CD4-positive, alpha-beta T cell treated with Interleukin-1 beta for 1 hour (primary cell): ENCODE data around the gene BRSK2.
"Not testable (repeated sequence)": the region's sequence is repeated elsewhere in the genome, so short reads cannot be mapped to it uniquely, and the experiment has no call there.

Experiments
- DNase-seq, 2 donors: peaks; one replicate each; pipeline ENCODE4 v3.0.0-alpha.2; 2020 to 2022

BRSK2 gene

GRCh38 chr11:1389932-1390568 is at the start of gene BRSK2:
TSS of gene BRSK2 (plus strand) at chr11:1389934. CDS start at chr11:1390285, 351 bp downstream.
- no peak for DNase-seq

GRCh38 chr11:1340111-1340510 is 49.6 kb upstream of the BRSK2 start:
- DNase-seq = no peak

- DNase-seq = not testable (repeated sequence)
These were observed 48.5 kb upstream of the BRSK2 start for GRCh38 chr11:1341226-1341625.

GRCh38 chr11:1341928-1342524 is 47.7 kb upstream of the BRSK2 start:
- no peak for DNase-seq

GRCh38 chr11:1342946-1343345 is 46.8 kb upstream of the BRSK2 start:
- DNase-seq = no peak

- no peak for DNase-seq
These were observed 46.2 kb upstream of the BRSK2 start for GRCh38 chr11:1343391-1344055.

- no peak for DNase-seq
These were observed 45.6 kb upstream of the BRSK2 start for GRCh38 chr11:1344056-1344635.

- DNase-seq = no peak
These were observed 43.8 kb upstream of the BRSK2 start for GRCh38 chr11:1345737-1346513.

GRCh38 chr11:1346669-1347390 is 42.9 kb upstream of the BRSK2 start:
- no peak for DNase-seq

GRCh38 chr11:1347411-1347999 is 42.2 kb upstream of the BRSK2 start:
- not testable (repeated sequence) for DNase-seq

GRCh38 chr11:1348146-1348795 is 41.5 kb upstream of the BRSK2 start:
- no peak for DNase-seq

- DNase-seq = no peak
These were observed 40.9 kb upstream of the BRSK2 start for GRCh38 chr11:1348796-1349326.

GRCh38 chr11:1349327-1350041 is 40.2 kb upstream of the BRSK2 start:
- no peak for DNase-seq

GRCh38 chr11:1350086-1350725 is 39.5 kb upstream of the BRSK2 start:
- no peak for DNase-seq

GRCh38 chr11:1351278-1351937 is 38.3 kb upstream of the BRSK2 start:
- no peak for DNase-seq

- DNase-seq = no peak
These were observed 36.9 kb upstream of the BRSK2 start for GRCh38 chr11:1352696-1353382.

GRCh38 chr11:1353383-1354124 is 36.2 kb upstream of the BRSK2 start:
- no peak for DNase-seq
